DMS53 (cell line): ENCODE results near the gene GPS1.

Experiments used
- DNase-seq: peaks from one replicate; lab custom pipeline; 2025; lab: John Stamatoyannopoulos, UW

GPS1 gene

DNA sequence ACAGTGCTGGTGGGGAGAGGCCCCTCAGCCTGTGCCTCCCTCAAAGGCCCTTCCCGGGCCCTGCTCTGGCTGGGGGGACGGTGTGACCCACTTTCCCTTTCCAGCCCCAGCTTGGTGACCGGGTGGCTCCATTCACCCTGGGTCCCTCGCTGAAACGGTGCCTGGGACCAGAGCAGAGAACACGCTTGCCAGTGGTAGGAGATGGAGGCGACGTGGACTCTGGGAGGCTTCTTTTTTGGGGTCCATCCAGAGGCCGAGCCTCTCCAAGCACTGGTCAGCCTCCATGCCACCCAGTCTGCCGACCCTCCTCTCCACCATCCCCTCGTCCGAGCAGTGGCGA lies 36.8 kb upstream of the GPS1 start:
- DNase-seq, result no peak

DNA sequence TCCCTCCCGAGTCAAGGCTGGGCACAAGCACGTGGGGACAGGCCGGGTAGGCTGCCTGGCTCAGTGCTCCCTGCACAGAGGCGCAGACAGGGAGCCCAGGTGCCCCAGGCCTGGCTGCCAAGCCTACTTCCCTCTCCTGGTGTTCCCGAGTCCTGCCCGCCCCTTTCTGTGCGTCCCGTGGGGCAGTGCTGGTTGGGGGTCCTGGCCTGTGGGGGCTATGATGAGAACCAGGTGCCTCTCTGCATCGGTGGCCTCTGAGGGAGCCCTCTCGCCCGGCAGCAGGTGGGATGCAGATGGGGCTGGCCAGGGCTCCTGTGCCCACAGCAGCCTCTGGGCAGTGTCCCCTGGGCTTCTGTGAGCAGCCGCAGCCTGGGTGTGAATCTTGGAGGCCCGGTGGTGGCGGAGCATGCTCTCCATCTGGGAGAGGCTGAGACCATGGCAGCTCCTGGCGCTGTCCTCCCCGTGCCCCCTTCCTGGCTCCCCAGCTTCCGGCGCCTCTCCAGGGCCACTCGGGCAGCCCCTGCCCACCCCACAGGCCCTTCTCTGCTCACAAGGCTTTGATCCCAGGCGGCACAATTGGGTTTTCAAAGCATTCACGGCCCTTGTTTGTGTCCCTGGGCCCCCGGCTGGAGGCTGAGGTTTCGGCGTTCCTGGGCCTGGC lies 36.3 kb upstream of the GPS1 start:
- no peak for DNase-seq

DNA sequence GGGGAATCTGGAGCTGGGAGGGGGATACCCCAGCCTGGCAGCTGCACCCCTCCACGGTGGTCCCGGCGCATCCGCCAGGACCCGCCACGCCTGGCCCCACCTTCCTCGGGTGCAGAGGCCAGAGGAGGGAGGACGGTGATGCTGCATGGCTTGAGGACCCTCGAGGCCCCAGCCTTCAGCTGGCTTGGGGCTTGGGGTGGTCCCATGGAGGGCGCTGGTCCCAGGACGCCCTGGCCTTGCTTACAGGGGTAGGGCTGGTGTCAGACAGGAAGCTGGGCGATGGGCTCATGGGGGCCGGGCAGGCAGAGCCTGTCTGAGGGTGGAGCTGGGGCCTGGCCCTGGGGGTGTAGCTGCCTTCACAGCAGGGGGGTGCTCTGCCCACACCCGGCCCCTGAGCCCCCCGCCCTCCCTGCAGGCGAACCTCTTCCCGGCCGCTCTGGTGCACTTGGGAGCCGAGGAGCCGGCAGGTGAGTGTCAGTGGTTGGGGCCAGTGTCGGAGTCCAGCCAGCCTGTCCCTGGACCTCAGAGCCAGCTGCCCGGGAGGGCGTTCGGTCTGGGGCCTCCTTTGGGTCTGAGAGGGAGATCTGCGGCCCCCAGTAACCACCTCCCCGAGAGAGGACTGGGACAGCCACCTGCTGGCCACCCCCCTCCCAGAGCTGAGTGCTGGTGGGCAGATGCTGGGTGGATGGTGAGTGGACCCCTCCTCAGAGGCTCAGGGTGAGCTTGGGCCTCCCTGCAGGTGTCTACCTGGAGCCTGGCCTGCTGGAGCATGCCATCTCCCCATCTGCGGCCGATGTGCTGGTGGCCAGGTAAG lies 35.4 kb upstream of the GPS1 start:
- no peak for DNase-seq

DNA sequence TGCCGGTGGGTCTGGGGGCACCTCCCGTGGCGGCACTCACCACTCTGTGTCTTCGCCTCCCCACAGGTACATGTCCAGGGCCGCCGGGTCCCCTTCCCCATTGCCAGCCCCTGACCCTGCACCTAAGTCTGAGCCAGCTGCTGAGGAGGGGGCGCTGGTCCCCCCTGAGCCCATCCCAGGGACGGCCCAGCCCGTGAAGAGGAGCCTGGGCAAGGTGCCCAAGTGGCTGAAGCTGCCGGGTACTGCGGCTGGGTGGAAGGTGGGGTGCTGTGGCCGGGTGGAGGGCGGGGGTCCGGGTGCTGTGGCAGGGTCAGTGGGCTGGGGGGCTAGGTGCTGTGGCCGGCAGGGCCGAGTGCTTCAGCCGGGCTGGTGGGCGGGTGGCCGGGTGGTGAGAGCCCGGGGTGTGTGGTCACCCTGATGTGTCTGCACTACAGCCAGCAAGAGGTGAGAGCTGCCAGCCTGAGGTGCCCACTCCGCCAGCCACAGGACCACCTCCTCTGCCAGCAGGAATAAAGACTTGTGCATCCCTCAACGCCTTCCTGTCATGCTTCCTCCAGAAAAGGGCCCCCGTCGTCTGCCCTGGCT lies 34.7 kb upstream of the GPS1 start:
- no peak for DNase-seq

DNA sequence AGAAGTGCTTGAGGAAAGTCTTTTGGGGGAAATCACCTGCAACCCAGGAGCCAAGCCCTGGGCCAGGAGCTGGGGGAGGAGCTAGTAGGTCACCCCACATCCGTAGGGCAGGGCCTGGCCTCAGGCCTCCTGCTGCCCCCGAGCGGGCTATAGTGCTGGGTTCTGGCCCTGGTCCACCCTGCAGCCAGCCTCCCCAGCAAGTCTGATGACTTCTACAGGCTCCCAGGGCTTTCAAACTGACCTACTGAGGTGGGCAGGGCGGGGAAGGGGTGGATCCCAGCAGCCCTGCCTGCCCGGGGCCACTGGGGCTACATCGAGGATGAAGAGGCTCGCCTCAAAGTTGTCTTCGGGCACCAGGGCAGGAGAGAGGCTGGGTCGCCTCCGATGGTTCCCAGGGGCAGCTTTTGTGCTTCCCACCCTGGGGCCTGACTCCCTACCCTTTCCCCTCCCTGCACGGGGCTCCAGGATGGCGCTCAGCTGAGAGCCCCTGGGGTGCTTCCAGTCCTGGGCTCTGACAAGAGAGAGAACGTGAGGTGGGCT lies 34.0 kb upstream of the GPS1 start:
- no peak for DNase-seq

DNA sequence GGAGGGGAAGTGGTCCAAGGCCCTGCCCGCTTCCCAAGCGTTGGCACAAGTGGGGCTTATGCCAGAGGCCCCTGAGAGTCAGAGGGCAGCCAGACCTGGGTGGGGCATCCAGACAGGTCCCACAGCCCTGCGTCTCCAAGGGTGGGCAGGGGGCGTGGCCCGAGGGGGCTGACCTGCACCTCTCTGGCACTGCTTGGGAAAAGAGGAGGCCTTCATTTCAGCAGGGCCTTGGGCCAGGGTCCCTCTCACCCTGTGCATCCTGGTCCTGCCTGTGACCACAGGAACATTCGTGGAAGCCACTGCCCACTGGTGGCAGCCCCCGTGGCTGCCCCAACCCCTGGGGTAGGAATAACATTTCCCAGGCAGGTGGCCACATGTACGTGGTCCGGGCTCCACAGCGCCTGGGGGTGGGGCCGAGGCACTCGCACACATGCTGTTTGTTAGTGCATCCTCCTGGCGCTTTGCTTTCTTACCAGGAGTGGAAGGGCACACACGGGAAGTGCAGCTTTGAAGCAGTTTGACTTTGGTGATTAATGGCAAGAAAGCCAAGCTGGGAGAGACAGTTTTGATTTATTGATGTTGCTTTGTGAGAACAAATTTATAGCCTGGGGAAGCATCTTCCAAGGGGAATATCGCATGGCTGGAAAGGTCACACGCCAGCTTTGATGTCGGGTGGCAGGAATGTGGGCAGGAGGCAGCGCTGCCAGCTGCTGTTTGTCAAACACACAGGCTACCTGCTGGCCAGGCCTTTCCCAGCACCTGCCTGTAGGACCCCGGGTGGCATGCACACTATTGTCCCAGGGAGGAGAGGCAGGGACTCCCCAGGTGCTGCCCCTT lies 33.3 kb upstream of the GPS1 start:
- DNase-seq, result peak; percentile 81

DNA sequence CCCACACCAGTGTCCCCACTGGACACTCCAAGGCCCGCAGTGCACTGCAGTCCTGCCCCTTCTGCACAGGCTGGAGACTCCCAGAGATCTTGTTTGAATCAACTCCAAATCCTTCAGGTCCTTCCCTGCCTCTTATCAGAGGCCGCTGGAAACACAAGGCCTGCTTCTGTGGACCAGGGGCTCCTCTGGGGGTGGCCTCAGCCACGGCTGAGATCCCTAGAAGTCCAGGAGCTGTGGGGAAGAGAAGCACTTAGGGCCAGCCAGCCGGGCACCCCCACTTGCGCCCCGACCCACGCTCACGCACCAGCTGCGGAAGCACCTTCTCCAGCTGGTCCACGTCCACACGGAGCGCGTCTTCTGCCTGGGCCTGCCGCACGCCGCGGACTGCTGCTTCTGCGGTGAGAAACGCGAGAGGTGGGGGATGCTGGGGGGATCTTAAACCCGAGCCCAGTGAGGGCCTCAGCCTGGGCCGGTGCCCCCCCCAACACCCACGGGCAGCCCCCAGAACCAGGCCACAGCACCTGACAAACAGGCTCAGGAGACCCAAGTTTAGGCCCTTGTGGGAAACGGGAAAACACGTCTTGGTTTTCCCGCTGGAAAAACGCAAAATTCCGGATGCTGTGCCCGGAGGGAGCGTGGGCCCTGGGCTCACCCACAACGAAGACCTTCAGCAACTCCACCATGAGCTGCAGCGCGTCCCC lies 32.6 kb upstream of the GPS1 start:
- no peak for DNase-seq

DNA sequence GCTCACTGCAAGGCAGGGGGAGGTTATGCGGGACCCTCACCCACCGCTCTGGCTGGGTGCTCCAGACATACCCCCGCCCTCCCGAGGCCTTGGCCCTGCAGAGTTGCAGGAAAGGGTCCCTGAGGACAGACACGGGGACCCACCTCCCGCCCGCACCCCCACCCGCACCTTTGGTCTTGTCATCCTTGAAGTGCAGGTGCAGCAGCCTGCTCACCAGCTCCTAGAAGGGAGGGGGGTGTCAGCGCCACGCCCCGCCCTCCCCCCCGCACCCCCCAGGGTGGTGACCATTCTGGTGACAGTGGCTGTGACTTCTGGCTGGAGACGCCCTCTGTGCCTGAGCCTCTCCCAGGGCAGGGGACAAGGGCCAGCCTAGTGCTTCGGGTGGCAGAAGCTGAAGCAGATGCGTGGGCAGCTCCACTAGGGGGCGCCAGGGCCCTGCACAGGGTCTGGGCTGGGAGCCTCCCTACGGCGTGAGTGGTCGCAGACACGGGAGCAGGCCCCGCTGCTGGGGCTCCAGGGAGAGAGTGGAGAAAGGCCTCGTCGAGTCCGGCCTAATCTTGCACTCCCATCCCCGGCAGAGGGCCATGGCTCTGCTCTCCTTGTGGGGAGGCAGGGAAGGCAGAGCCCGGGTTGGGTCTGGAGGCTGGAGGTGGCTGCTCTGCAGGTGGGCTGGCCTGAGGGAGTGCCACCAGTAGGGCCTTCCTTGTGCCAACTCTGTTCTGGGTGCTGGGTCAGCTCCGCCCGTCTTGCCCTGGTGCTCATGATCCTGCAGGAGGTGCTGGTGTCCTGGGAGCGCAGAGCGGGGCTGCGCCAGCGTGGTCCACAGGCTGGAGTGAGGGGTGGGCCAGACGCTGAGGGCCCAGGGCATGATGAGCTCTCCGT lies 31.8 kb upstream of the GPS1 start:
- DNase-seq, result peak; percentile 87

DNA sequence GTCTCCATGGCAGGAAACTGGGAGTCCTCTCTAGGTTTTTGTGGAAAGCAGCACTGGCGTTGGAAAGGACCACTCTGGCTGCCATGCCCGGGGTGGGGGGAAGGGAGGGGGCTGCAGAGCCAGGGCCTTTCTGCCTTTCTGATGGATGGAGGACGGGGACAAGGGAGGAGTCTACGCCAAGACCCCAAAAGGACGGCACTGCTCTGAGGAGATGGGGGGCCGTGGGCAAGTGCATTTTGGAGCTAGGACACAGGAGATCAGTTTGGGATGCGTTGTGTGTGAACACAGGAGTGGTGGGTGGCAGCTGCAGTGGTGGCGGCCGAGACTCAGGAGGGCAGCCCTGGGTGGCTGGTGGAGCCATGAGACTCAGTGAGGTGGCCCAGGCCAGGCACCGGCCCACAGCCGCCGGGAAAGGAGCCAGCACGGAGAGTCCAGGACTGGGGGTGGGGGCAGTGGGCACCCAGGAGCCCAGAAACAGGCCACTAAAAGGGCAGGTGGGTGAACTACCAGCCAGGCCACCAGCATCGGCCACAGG lies 31.1 kb upstream of the GPS1 start:
- DNase-seq, result no peak

DNA sequence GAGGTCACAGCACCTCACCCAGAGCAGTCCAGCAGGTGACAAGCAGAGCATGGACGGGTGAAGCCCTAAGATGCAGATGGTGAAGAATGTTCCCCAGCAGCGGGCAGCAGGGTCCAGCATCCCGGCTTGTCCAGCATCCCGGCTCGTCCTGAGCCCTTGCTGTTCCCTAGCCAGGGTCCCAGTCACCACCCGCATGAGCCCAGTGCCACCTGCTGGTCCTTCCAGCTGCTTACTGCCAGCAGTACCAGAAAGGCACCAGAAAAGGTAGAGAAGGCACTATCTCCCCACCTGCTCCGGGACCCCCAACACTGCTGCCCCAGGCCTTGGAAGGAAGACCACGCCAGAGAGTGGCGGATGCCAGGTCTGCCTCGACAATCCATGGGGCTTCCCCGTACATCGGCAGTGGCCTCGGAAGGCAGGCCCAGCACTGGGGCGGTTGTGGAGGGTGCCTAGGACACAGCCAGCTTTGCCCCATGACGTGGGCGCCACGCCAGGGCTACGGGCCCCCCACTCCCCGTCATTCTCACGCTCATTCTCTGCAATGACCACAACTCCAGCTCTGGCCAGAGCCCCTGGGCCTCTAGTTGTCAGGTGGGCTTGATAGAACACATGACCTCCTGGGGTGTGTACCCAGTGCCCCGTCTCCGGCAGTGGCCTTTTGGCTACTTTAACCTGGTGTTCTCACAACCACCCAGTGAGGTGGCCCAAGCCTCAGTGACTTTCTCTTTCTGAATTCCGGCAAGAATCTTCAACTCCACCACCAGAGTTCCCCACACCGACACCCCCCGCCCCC lies 30.4 kb upstream of the GPS1 start:
- peak; percentile 94 for DNase-seq

DNA sequence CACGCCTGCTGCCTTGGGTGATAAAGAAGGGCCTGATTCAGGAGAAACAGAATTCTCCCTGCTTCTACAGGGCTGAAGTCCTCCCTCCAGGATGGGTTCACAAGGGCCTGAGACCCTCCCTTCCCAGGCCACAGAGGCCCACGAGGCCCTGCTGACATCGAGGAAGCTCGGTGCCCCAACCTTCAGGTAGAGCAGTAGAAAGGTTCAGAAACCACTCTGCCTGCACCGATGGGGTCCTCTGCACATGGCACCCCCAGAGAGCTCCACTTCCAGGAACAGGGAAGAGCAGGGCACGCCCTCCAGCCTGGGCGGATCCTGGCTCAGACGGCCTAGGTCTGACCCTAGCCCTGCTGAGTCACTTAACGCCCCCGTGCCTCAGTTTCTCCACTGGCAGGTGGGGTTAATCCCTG lies 29.8 kb upstream of the GPS1 start:
- peak; percentile 74 for DNase-seq

DNA sequence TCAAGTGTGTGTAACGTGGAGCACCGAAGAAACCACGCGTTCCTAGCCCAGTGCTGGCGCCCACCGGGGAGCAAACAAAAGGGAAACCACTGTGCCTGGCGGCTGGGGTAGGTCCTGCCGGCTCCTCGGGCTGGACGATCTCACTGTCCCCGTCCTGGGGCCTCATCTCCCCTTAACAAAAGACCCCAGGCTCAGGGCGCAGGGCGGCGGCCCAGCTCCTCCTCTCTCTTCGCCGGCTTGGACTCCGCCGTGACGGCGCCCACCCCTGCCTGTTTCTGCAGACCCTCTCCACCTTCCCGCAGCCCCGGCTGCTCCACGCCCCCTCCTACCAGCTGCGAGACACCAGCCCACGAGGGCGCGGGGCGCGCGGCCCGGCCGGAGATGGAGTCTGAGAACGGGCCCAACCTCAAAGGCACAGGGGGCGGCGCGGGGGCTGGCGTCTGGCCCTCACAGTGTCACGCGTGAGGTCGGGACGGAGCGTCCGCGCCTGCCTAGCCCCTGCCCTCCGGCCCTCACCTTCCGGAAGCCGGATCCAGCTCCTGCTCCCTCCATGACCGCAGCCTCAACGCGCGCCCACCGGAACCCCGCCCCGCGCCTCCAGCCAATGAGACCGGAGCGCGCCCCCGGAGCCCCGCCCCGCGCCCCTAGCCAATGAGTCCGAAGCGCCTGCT lies 29.3 kb upstream of the GPS1 start, which contains the start of gene CENPX:
Gene CENPX (minus strand): TSS at position 569 of the 671 bp plus-strand sequence. CDS start 17 bp downstream, at position 552.
- peak; percentile 74 for DNase-seq

DNA sequence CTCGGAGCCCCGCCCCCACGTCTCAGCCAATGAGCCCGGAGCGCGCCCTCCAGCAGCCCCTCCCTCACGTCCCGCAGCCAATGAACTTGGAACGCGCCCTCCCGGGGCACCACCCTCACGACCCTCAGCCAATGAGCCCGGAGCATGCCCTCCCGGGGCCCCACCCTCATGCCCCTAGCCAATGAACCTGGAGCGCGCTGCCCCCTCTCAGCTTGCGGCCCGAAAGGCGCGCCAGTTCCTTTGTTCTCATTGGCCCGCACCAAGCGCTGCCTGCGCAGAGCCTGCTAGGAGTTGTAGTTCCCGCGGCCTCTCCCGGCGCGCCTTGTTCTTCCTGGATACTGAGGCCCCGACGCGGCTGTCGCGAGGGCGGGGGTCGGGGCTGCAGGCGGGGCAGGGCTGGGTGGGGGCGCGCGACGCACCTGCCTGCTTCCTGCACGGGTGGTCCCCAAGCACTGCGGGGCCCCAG lies 28.7 kb upstream of the GPS1 start, which contains the start of gene LRRC45:
Gene LRRC45 (plus strand): TSS at position 325 of the 466 bp plus-strand sequence. CDS start 339 bp downstream, outside the sequence.
- DNase-seq, result peak; percentile 100

DNA sequence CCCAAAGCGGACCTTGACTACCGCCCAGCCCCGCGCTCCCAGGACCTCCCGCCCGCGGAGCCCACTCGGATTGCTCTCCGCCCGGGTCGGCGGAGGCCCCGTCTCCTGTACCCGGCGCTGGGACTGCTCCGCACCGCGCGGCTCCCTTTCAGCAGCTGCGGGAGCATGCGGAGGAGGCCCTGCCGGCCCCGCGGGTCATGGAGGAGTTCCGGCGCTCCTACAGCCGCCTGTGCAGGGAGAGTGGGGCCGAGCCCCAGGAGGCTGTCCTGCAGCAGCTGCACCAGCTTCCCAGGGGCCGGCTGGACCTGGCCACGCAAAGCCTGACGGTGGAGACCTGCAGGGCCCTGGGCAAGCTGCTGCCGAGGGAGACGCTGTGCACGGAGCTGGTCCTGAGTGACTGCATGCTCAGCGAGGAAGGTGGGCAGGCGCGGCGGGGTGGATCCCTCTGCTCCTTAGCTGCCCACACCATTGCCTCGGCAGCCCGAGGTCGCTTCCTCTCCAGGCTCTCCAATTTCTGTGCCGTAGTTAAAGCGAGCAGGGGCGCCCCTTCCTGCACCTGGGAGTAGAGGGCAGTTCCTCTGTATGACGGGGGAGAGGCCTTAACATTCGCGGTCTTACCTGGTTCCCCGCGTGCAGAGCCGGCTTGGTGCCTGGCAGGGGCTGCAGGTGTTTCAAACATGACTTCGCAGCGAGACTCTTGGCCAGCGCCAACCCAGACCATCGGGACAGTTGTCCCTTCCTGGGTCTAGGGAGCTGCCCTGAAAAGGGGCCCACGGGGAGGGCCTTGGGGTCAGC lies 28.1 kb upstream of the GPS1 start:
- peak; percentile 76 for DNase-seq

DNA sequence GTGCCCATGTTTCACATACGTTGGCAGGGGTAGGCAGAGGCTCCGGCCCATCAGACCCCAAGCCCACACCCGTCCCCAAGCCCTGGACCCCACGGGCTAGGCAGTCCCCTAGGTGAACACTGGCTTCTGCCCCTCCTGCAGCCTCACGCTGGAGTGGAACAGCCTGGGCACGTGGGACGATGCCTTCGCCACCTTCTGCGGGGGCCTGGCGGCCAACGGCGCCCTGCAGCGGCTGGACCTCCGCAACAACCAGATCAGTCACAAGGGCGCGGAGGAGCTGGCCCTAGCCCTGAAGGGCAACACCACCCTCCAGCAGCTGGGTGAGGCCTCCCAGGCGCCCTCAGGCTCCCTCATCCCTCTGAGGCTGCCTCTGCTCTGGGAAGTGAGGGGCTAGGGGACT lies 26.8 kb upstream of the GPS1 start:
- DNase-seq, result no peak

DNA sequence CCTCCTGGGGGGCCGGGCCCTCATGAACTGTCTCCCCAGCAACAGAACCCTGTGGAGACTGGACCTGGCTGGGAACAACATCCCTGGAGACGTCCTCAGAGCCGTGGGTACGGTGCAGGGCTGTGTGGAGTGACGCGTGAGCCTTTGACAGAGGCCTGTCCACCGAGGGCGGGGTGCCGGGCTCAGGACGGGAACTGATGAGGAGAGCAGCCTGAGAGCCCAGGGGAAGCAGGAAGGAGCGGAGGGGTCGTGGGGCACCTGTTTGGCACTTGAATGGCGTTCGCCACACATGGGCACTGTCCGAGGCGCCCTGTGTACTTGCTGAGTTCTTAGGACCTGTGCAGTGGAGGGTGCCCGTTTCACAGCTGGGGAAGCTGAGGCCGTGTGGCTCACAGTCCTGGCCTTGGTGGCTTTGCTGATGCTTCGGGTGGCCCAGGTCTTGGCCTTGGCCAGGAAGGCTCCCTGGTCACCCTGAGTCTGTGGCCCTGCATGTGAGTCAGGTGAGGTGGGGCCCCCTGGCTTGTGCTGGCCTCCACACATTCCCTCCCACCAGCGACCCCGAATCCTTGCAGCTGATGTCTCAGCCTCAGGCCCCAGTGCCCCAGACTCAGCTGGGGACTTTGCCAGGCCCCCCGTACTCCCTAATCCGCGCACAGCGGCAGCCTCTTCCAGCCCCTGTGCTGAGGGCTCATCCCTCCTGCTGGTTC lies 26.1 kb upstream of the GPS1 start:
- DNase-seq, result no peak

DNA sequence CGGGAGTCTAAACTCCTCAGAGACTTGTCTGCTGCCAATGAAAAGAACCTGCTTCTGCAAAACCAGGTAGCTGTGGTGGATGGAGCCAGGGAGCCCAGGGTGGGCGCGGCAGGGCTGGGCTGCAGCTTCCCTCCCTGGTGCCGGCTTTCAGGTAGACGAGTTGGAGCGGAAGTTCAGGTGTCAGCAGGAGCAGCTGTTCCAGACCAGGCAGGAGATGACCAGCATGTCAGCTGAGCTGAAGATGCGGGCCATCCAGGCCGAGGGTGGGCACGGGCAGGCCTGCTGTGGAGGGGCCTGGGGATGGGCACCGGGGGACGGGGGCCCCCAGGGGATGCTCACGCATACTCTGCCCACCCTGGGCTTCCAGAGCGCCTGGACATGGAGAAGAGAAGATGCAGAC lies 23.5 kb upstream of the GPS1 start:
- DNase-seq, result no peak
